Stimulated activated CD4-positive, alpha-beta T cell treated with anti-CD3 and anti-CD28 coated beads, Interleukin-4, amount 100 ng/mL, for 1 hour (primary cell): ENCODE measurements around the gene CACNA1I.
"Not testable (repeated sequence)": the region's sequence is repeated elsewhere in the genome, so short reads cannot be mapped to it uniquely, and the experiment has no call there.

Experiments used
- DNase-seq: peaks from one replicate; pipeline ENCODE4 v3.0.0-alpha.2; 2020

CACNA1I gene

DNA sequence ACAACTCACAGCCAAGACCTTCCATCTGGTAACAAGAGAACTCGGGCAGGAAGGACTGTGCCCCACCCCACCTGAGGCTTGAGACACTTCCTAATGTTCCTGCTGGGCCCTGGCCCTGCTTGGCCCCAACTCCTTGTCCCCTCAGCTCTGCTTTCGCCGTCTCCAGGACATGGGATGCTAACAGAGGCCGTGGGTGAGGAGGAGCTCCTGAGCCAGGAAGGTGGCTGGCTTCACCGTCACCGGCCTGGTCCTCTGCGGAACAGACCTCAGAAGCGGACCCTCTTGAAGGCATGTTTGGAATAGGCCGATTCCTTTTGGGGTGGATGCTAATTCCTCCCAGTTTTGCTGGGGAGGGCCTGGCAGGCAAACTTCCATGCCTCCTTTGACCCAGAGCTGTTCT is 154.3 kb downstream of the CACNA1I start:
- no peak for DNase-seq

GRCh38 chr22:39725351-39726035 is 154.9 kb downstream of the CACNA1I start:
- no peak for DNase-seq

- no peak for DNase-seq
Measured at GRCh38 chr22:39727541-39727940, 157.0 kb downstream of the CACNA1I start.

DNA sequence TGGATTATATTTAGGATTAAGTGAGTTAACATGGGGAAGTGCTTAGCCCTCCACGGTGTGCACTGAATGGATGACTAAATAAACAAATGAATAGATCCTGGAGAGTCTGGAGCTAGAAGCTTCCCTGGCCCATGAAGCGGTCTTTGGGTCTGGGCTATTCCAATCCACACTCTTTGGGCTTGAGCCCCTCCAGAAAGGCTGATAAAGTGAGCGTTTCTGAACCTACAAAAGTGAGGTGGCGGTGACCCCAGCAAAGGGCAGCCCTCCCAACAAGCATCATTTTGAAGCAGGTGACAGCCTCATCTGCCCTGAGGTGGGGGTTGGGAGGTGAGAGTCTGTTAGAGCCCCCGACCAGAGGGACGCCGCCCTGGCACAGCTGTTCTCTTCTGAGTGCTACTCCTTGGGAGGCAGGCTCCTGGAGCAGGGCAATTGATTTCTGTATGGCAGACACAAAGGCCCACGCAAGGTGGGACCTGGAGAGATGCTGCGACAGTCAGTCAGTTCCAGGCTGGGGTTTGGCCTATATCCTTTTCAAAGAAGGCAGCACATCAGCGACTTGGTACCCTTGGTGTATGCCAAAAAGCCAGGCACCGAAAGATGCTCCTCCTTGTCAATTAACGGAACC is 157.8 kb downstream of the CACNA1I start:
- no peak for DNase-seq

GRCh38 chr22:39729141-39729934 is 158.8 kb downstream of the CACNA1I start:
- no peak for DNase-seq

- DNase-seq, result no peak
Measured at GRCh38 chr22:39731481-39731880, 160.9 kb downstream of the CACNA1I start.

- no peak for DNase-seq
Measured at GRCh38 chr22:39731881-39732555, 161.5 kb downstream of the CACNA1I start.

DNA sequence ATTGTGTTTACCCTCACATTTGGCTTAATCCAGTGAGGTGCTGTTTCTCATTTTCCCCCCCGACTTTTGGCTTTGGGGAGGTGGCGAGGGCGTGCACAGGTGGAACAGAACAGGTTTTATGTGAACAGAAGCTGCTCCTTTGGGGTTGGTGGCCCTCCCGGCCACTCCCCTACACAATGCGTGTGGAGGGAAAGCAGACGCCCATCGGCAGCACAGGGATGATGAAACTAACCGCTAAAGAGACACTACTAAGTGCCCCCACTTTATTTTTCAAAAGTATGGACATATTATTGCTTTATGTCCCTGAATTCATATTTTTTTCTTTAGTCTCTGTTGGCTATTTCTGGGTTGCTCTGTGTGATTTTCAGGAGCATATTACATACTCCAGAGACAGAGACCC is 162.1 kb downstream of the CACNA1I start:
- DNase-seq, result no peak

GRCh38 chr22:39733191-39733590 is 162.6 kb downstream of the CACNA1I start:
- DNase-seq, result no peak

GRCh38 chr22:39734046-39734445 is 163.5 kb downstream of the CACNA1I start:
- not testable (repeated sequence) for DNase-seq

DNA sequence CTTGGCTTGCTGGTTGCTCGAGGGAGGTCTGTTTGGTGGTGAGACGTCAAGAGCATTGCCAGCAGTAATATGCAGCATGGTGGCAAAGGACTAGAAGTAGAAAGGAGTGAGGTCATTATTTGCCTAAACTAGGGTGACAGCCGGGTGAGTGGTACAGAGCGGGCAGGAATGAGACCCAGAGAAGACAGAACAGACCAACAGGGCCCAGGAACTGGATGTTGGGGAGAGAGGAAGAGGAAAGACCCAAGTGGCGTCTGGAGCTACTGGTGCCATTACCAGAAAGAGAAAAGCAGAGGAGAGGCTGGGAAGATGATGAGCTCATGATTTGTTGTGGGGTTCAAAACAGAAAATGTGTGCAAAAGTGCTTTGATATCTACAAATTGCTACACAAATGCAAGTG is 164.3 kb downstream of the CACNA1I start:
- DNase-seq, result no peak

DNA sequence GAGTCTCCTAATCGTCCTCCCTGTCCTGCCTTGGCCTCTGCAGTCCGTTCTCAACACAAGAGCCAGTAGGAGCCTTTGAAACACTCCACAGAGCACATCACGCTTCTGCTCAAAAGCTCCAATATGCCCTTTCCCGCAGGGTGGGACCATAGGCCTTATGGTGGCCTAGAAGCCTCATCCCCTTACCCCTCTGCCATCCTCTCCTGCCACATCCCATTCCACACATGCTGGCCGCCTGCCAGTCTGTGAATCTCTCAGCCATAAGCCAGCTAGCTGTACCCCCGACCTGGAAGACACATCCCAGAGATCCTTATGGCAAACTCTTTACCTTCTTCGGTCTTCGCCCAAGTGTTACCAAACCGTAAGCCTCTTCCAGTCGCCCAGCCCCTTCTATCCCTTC is 165.2 kb downstream of the CACNA1I start:
- DNase-seq, result no peak

- no peak for DNase-seq
Measured at GRCh38 chr22:39738746-39739145, 168.2 kb downstream of the CACNA1I start.
